HS-5 (cell line): ENCODE results near the gene SHTN1.

Experiments used
- DNase-seq: peaks from one replicate; pipeline ENCODE4 v3.0.0-alpha.2; 2012; ENCODE audit warnings: low read depth

Gene SHTN1

DNA sequence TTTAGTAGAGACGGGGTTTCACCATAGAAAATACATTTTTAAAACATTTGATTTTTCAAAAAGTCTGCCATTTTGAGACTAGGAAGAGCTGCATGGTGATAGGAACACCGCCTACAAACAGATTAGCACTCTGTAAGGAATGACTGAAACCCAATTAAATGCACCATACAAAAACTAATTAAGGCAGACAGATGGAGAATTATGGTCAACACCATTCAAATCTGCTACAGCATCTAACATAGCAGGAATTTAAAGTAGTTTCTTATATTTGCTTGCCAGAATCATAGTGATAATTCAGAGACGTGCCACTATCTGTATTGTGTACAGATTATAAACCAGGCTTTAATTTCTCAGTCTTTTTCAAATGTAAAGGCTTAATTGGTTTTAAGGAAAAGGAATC lies 87.5 kb downstream of the SHTN1 start:
- DNase-seq = no peak

DNA sequence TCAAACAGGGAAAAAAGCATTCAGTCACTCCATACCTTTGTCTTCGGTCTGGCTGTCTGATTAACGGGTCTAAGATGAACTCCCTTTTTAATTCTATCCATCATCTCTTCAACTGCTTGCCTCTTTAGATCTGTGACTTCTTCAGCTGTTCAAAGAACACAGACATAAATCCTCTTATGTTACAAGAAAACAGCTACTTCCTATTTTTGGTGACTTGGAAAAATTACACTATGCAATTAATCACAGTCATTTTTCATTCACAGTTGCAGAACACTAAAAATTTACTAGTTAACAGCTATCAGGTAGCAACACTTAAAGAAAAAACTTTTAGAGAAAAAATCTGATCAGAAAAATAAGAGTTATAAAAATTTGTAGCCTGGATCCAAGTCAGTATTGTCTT lies 89.6 kb downstream of the SHTN1 start:
- no peak for DNase-seq

DNA sequence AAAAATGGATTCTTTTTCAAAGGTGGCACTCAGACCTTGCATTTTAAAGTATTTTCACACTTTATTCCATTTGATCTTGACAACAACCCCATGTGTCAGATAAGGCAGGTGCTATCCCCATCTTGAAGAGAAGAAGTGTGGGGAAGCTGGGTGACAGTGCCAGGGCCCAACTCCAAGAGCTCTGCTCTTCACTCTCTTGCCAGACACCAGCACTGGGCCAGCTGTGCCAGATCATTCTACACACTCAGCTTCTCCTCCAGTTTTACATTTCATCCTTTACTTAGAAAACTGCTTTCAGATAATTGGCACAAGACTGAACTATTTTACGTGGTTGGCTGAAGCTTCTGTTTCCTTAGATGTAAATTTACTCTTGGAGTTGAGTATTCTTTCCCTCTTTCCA lies 91.3 kb downstream of the SHTN1 start:
- no peak for DNase-seq

GRCh38 chr10:116912162-116912561 lies 92.8 kb downstream of the SHTN1 start:
- no peak for DNase-seq

DNA sequence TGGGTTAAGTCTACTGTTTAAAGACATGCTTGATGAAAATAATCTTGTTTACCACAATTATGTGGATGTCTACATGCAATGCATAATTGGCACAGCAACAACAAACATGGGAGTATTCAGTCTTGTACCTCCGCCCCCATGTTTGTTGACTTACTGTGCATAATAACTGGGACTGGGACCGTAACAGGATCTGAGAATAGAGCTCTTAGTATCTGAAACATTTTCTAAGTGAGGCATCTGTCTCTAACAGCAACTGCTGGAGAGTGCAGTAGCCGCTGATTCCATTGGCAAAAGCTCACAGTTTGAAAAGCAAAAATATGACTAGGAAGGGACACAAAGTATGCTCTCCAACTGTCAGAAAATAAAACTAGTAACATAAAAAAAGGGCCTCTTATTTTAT lies 94.1 kb downstream of the SHTN1 start:
- no peak for DNase-seq

DNA sequence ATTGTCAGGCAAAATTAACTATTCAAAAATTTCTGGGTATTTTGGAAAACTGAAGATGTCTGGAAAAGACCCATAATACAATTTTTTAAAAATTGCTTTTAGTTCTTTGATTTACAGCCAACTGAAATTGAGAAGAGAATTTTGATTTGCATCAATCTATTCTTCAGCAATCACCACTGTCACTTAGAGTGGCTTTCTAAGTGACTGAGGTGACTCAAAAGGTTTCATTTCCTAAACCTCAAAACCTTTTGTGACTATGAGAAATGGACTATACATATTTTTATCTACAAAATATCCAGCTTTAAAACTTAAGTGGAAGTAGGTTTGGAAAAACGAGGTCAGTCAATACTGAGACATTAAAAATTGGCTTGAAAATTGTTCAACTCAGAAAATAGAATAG lies 95.7 kb downstream of the SHTN1 start:
- DNase-seq = no peak

GRCh38 chr10:116907245-116907987 lies 97.6 kb downstream of the SHTN1 start:
- DNase-seq = no peak

DNA sequence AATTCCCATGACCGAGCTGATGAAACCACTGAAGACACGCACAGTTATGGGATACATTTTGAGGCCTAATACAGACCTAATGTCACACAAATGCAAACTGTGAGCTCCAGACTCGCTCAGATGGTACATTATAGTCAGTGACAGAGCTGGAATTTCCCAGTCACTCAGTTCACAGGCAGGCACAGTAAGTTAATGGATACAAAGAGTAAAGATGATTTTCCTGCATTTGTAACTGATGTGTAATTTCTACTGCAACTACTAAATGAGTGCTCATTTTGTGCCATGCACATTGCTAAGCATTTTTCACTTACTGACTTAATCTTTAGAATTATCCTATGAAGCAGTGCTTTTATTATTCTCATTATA lies 99.2 kb downstream of the SHTN1 start:
- no peak for DNase-seq

- no peak for DNase-seq
These were observed 105.4 kb downstream of the SHTN1 start for GRCh38 chr10:116899626-116900025.

DNA sequence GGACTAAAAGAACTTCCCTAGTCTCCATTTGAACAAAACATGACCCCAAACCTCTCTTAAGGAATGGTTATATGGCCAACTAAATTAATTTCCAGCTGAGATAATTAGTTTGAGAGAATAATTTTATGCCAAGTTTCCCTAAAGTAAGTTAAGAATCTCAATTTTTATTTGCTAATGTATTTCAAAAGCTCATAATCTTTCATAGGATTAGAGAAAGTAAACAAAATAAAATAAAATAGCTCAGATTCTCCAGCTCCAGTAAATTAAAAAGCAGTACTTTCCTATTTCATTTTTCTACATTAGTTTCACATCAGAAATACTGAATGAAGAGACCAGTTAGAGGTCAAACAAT lies 111.3 kb downstream of the SHTN1 start:
- DNase-seq = no peak

DNA sequence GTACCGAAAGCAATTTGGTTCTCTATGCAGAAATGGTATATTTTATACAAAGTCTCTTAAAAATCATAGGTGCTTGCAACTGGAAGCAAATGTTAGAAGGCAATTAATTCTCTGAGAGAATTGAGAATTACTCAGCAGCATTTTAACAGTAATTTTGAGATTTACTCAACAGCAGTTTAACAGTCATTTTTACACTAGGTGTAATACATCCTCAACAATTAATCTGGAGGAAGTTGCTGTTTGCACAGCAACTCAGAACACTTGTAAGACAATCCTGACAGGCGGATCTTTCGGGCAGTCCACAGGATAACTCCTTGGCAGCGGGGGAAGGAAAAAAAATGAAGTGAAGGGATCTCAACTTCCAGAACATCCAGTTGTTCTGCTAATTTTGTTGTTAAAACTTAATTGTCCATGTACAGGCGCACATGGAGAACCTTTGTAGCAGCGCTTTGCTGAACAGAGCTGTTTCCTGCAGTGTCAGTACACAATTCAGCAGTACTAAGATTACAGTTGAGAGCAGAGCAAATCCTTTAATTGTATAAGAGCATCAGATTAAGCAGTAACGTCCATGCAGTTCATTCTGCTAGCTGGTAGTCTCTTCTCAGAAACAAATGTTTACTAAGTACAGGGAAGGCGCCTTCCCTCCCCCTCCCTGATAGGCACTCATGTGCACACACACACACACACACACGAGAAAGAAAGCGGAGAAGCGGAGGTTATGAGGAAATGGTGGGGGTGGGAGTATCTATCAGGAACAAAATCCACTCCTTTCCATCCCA lies 111.9 kb downstream of the SHTN1 start:
- DNase-seq = no peak

- peak; percentile 69 for DNase-seq
These were observed 113.8 kb downstream of the SHTN1 start for GRCh38 chr10:116891208-116891607.

DNA sequence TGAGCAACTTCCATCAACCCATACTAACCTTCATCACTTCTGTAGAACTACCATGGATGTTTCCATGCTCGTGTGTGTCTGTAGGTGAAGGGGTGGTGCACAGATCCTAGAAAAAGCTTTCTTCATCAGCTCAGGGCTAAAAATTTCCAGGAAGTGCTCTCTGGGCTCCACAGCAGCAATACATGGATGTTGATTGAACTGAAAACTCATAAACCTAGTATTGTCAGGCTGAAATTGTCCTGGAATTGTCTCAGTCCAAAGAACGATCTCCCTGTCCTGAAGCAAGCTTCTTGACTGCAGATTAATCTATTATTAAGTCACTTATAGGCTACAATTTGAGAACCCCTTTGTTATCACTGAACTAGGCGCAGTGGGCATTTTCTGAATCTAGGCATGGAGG lies 115.9 kb downstream of the SHTN1 start:
- DNase-seq = no peak

DNA sequence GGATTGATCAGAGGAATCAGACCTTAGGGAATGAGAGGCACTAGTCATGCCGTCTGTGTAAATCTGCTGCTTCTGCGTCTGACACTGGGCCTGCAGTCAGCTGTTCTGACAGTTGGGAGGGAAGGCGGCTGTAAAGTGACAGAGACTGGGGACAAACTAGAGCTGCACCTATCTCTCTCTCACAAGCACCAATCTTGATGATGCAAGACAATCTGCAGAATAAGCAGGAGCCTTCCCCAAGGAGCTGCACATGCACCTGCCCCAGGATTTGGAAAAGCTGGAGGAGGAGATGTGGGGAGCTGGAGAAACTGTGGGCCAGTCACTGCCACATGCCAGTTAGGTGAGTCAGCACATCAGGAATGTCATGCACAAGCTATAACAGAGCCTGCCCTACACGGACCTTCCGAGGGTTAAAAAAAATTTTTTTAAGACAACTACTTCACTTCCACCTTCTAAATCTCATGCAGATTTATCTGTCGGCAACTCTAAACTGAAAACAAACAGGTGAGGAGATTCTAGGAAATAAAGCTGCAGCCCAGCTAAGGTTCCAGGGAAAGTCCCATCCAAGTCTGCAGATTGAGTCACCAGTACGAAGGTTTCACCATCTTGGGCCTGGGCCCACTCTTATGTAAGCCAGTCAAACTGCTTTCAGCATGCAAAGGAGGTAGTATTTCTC lies 116.5 kb downstream of the SHTN1 start:
- peak; percentile 80 for DNase-seq

DNA sequence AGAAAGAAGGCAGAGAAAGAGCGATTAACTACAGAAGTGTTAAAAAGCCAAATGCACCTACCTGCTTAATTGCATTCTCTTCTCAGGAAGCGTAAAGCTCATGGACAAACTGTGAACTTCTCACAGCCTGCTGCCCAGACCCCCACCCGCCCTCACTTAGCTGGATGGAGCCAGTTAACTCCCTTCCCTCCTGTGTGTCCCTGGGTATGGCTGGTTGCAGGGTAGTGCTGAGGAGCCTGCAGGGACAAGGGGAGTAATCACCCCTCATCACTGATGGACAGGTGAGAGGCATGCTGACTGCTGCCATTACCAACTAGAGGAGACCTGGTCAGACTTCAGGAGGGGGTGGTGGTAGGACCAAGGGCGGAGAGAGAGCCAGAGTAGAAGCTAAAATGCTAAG lies 118.2 kb downstream of the SHTN1 start:
- DNase-seq = no peak

GRCh38 chr10:116882639-116883038 lies 122.3 kb downstream of the SHTN1 start:
- no peak for DNase-seq

- no peak for DNase-seq
These were observed 124.1 kb downstream of the SHTN1 start for GRCh38 chr10:116880716-116881482.

- DNase-seq = no peak
These were observed 125.2 kb downstream of the SHTN1 start for GRCh38 chr10:116879817-116880216.

- no peak for DNase-seq
These were observed 126.9 kb downstream of the SHTN1 start for GRCh38 chr10:116878123-116878522.

GRCh38 chr10:116877391-116877790 lies 127.6 kb downstream of the SHTN1 start:
- DNase-seq = no peak

GRCh38 chr10:116875897-116876296 lies 129.1 kb downstream of the SHTN1 start:
- DNase-seq = no peak

DNA sequence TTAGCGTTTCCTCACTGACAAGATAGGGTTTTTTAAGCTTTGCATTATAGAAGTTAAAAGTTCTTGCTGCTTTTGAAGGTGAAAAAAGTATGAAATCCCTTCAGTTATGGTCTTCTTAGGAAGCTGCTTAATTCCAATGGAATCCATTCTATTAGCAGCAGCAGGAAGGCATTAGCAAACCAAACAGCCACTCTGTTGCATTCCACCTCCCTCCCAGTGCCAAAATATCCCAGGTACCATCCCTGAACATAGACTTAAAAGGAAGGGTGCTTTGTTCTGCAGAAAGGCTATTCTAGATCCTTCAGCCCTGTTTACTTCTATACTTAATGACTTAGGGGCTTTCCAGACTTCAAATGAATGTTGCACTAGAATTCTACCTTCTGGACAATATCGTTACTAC lies 131.9 kb downstream of the SHTN1 start:
- DNase-seq = no peak

- DNase-seq = no peak
These were observed 134.0 kb downstream of the SHTN1 start for GRCh38 chr10:116870949-116871348.
